WTC11 (cell line): ENCODE data around the gene AK2.

Source experiments
- EMX1 ChIP-seq: fragments of 250-450 bp; sonication (Bioruptor Pico); IDR thresholded peaks from 2 replicates; pipeline ENCODE4 v1.8.0; 2021; ENCODE audit warnings: mild to moderate bottlenecking
- ESRRA ChIP-seq: sonication (generic); formaldehyde crosslinking; IDR thresholded peaks from 2 replicates; pipeline ENCODE4 v1.8.1; 2022; ENCODE audit warnings: mild to moderate bottlenecking, missing genetic modification reagents, borderline replicate concordance
- ETV6 ChIP-seq: sonication (generic); formaldehyde crosslinking; IDR thresholded peaks from 2 replicates; pipeline ENCODE4 v1.8.1; 2022; ENCODE audit warnings: mild to moderate bottlenecking, missing genetic modification reagents
- JUN ChIP-seq: sonication (generic); formaldehyde crosslinking; IDR thresholded peaks from 2 replicates; pipeline ENCODE4 v1.8.0; 2023; ENCODE audit warnings: mild to moderate bottlenecking, missing genetic modification reagents
- MAX ChIP-seq: sonication (generic); formaldehyde crosslinking; IDR thresholded peaks from 2 replicates; pipeline ENCODE4 v1.8.0; 2022; ENCODE audit warnings: mild to moderate bottlenecking, missing genetic modification reagents
- SMAD3 ChIP-seq: sonication (generic); formaldehyde crosslinking; IDR thresholded peaks from 2 replicates; pipeline ENCODE4 v1.8.0; 2022; ENCODE audit warnings: missing genetic modification reagents, mild to moderate bottlenecking, borderline replicate concordance
- ZNF121 ChIP-seq: sonication (generic); formaldehyde crosslinking; IDR thresholded peaks from 2 replicates; pipeline ENCODE4 v1.8.0; 2023; ENCODE audit warnings: missing genetic modification reagents
- TF ChIP-seq, protein P1 (sequence below): fragments of 200-600 bp; IDR thresholded peaks from 2 replicates; pipeline ENCODE4 v1.8.0; 2022; ENCODE audit warnings: antibody characterized with exemption
- TF ChIP-seq, protein P2 (sequence below): sonication (generic); formaldehyde crosslinking; conservative IDR thresholded peaks from 2 replicates; pipeline ENCODE4 v1.8.1; 2022; ENCODE audit warnings: mild to moderate bottlenecking, missing genetic modification reagents

- TF ChIP-seq SMAD3 (CRISPR knock-in tag) (no peak), ESRRA (no peak), EMX1 (CRISPR knock-in tag) (no peak), JUN (no peak), ETV6 (CRISPR knock-in tag) (no peak), MAX (CRISPR knock-in tag) (no peak), ZNF121 (no peak)
- TF ChIP-seq, protein P1, sequence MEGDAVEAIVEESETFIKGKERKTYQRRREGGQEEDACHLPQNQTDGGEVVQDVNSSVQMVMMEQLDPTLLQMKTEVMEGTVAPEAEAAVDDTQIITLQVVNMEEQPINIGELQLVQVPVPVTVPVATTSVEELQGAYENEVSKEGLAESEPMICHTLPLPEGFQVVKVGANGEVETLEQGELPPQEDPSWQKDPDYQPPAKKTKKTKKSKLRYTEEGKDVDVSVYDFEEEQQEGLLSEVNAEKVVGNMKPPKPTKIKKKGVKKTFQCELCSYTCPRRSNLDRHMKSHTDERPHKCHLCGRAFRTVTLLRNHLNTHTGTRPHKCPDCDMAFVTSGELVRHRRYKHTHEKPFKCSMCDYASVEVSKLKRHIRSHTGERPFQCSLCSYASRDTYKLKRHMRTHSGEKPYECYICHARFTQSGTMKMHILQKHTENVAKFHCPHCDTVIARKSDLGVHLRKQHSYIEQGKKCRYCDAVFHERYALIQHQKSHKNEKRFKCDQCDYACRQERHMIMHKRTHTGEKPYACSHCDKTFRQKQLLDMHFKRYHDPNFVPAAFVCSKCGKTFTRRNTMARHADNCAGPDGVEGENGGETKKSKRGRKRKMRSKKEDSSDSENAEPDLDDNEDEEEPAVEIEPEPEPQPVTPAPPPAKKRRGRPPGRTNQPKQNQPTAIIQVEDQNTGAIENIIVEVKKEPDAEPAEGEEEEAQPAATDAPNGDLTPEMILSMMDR, result no peak
- TF ChIP-seq, protein P2, sequence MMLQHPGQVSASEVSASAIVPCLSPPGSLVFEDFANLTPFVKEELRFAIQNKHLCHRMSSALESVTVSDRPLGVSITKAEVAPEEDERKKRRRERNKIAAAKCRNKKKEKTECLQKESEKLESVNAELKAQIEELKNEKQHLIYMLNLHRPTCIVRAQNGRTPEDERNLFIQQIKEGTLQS, result no peak
These were observed 10.6 kb upstream of the AK2 start for GRCh38 chr1:33047290-33047689.
